GM19023 (cell line): Measurements from ENCODE around the gene ADGRL1.
"Not testable (repeated sequence)": the region's sequence is repeated elsewhere in the genome, so short reads cannot be mapped to it uniquely, and the experiment has no call there.

Source experiments
- ATAC-seq: cut with Tn5 transposase; IDR thresholded peaks from one replicate; pipeline ENCODE4 v1.9.1; 2021; ENCODE audit warnings: mild to moderate bottlenecking, moderate library complexity; ENCODE audit not compliant: unreplicated experiment

Gene ADGRL1

GRCh38 chr19:14195216-14195615, 10.8 kb downstream of the ADGRL1 start:
- ATAC-seq: not testable (repeated sequence)

DNA sequence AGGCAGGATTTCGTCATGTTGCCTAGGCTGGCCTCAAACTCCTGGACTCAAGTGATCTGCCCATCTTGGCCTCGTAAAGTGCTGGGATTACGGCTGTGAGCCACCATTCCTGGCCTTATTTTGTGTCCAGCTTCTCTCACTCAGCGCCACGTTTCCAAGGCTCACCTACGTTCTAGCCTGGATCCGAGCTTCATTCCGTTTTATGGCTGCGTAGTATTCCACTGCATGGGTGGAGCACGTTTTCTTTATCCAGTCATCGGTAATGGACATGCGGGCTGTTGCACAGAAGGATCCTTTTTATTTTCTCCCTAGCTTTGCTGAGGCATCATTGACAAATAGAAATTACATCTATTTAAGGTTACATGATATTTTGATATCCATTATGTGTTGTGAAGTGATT, 16.6 kb downstream of the ADGRL1 start:
- ATAC-seq: no peak

DNA sequence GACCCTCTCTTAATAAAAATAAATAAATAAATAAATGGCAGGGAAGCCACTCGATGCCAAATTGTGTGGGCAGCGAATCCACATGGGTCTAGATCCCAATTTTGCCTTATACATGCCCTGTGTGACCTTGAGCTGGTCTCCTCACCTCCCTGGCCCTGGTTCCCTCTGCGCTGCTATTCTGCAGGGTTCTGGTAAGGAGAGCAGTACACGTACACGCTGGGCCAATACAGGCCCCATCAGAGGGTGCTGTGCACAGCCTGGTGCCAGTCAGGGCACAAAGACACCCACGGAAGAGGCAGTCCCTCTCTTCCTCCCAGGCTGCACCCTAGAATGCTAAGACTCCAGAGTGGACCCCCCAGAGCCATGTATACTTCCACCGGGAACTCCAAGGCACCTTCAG, 17.9 kb downstream of the ADGRL1 start:
- not testable (repeated sequence) for ATAC-seq

GRCh38 chr19:14187561-14187960, 18.4 kb downstream of the ADGRL1 start:
- ATAC-seq: no peak

DNA sequence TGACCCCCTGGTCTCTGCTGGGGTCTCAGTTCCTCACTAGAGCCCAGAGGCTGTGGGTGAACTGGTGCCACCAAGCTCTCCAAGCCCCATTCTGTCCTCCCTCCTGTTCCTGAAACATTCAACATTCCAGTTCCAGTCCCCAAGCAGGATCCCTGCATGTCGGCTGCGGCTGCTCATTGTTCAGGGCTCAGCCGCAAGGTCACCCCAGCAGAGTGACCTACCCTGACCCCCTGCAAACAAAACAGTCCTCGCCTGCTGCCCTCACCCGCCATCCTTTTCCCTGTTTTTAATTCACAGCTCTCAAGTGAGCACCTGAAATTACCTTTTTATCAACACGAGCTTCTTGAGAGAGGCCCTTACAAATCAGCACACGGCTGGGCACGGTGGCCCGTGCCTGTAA, 19.3 kb downstream of the ADGRL1 start:
- ATAC-seq: not testable (repeated sequence)

DNA sequence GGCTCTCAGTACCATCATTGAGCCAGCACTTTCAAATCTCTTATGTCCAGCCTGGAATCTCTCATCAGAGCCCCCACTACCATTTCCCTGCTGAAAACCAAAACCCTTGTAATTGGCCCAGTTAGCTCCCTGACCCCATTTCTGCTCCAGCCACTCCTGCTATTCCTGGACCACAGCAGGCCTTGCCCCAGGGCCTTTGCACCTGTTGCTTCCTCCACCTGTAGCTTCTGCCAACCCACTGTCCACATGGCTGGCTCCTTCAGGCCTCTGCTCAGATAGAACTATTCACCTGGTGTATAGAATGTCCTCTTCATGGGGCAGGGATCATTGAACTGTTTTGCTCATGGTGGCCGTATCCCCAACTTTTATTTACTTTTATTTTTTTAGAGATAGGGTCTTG, 20.3 kb downstream of the ADGRL1 start:
- not testable (repeated sequence) for ATAC-seq

GRCh38 chr19:14185158-14185557, 20.8 kb downstream of the ADGRL1 start:
- ATAC-seq: no peak

GRCh38 chr19:14183741-14184350, 22.1 kb downstream of the ADGRL1 start:
- ATAC-seq: no peak

- no peak for ATAC-seq
These were observed 23.5 kb downstream of the ADGRL1 start for GRCh38 chr19:14182476-14182875.

DNA sequence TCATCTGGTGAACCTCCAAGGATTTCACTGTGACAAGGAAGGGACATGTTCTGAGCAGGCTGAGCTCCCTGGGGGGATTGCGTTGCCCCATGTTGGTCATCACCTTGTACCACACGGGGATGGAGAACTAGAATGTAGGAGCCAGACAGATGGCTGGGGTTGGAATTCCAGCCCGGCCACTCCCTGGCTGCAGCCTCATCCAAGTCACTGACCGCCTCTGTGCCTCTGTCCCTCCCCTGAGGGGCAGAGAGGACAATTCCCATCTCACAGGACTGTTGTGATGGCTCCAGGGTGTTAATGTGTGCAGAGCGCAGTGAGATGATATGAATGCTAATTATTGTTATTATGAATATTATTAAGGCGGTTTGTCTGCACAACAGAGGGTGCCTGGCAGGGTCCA, 24.1 kb downstream of the ADGRL1 start:
- ATAC-seq: no peak

DNA sequence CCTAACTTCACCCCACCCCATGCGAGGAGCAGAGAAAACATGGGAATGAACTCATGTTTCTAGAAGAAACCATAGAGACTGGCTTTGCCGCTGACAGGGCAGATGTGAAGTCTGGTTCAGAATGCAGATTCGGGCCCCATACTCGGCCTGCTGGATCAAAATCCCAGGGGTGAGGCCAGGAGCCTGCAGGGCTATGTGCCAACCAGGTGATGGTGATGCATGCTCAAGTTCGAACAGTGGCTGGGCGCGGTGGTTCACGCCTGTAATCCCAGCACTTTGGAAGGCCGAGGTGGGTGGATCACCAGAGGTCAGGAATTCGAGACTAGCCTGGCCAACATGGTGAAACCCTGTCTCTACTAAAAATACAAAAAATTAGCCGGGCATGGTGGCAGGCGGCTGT, 24.8 kb downstream of the ADGRL1 start:
- not testable (repeated sequence) for ATAC-seq

GRCh38 chr19:14177496-14178074, 28.4 kb downstream of the ADGRL1 start:
- no peak for ATAC-seq

GRCh38 chr19:14175351-14175792, 30.6 kb downstream of the ADGRL1 start:
- ATAC-seq: no peak

DNA sequence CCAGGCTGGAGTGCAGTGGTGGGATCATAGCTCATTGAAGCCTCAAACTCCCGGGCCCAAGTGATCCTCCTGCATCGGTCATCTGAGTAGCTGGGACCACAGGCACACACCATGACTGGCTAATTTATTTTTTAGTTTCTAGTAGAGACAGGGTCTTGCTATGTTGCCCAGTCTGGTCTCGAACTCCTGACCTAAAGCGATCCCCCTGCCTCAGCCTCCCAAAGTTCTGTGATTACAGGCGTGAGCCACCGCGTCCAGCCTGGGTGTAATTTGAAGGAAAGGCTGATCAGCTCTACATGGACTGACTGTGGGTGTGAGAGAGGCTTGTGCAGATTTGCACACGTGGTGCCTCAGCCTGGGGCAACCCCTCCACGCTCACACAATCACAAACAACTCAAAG, 31.1 kb downstream of the ADGRL1 start:
- no peak for ATAC-seq

DNA sequence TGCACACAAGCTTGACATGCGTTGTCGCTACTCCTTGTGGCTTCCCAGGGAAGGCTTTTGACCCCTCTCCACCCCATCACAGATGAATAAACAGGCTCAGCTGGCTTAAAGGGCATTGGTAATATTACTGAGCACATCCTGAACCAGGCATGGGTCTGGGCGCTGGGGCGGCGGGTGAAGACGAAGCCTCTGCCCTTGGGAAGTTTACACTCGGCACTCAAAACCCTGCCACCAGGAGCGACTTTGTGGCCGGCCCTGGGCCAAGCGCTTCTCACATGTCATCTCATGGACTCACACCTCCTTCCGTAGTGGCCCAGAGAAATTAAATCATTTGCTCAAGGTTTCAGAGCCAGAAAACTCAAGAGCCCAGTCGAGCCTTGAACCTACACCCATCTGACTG, 37.0 kb downstream of the ADGRL1 start:
- no peak for ATAC-seq

- ATAC-seq: no peak
These were observed 37.6 kb downstream of the ADGRL1 start for GRCh38 chr19:14168259-14168972.

DNA sequence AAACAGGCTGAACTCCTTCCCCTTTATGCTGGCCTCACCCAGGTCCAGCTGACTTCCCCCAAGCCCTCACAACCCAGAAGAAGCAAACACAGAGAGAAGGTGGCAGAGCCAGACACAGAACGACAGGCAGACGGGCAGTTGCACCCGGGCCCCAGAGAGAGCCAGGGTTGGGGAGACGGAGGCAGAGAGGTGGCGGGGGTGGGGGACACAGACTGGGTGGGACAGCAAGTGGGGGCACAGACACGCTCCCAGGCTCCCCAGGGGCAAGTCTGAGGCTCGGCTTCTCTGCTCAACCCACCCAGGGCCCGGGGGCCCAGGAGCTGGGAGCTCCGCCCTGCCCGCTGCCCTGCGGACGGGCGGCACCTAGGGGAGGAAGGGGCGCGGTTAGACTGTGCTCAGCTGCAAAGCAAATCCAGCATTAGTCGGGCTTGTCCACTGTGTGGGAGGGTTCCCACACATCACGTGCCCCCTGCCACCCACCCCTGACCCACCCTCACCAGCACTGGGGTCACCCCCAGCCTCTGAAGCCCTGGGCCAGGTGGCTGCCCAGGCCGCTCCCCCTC, 38.3 kb downstream of the ADGRL1 start:
- no peak for ATAC-seq

GRCh38 chr19:14166999-14167575, 38.9 kb downstream of the ADGRL1 start:
- ATAC-seq: no peak

DNA sequence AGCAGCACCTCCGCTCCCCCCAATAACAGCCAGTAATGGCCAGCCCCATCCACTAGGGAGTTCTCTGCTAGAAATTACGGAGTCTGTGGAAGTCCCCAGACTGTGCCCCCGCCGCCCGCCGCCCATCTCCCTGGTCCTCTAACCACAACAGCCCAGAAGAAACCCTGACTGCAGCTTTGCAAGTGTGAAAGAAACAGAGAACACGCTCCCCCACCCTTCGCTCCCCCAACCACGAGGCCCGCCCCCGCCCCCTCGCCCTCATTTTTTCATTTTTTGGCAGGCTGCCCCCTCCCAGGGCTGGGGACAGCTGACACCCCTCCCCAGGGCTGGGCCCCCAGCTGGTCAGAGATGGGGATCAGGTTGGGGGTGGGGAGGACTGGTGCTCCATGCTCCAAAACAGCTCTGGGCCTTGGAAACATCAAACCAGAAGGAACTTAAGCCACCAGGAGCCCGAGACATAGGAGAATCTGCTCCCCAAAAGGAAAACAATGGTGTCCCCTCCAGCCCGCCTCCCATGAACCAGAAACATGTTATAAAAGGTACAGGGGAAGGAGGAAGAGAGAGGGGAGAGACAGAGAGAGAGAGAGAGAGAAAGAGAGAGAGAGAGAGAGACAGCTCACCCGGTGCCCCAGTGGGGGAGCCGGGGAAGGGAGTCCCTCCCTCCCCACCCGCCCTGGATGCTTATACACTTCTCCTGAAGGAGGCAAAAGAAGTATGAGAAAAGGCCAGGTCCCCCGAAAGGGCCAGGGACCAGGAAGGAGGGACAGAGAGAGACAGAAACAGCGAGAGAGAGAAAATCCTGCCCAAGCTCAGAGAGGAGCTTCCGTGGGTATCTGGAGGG, 39.8 kb downstream of the ADGRL1 start:
- ATAC-seq: no peak

DNA sequence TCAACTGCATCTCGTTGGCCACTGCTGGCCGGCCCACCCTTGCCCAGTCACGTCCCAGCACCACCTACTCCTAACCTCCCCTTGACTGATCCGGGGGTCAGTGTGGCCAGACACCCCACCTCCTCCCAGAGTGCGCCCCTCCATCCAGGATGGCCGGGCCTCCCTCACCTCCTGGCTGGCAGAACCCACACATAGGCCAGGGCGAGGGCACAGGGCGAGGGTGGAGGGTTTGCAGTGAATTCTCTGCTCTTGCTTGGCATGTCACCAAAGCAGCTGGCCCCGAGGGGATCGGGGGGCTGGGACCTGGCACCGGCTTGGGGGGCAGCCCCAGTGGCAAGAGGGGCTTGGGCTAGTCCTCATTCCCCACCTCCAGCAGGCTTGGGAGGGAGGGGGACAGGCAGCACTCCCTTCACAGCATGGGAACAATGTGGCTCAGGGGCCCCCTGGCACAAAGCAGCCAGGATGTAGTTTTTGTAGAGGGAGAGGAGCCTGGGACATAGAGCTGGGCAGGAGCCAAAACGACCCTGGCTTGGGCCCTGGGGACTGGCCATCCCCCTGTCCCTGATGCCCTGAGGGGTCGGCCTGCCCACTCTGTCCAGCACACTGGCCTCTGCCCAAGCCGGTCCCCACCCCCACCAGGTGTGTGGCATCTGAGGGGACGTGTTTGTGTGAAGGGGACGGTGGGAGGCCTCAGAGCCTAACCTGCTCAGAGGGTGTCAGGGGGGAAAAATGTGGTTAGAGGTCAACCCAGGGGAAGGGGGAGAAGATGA, 41.1 kb downstream of the ADGRL1 start:
- ATAC-seq: no peak
